SK-N-SH (cell line): ENCODE measurements around the gene MYO18B. TPM values are rescaled to one million over a fixed set of nuclear protein-coding genes. Genes with fewer than 3 reads are reported as not detected.
A peak's percentile ranks its signal among the peaks of the same experiment; 100 is the strongest.

Experiments used
- CTCF ChIA-PET: fragments of 300-600, 350-600 bp; formaldehyde crosslinking; extraction: SDS; loops from one replicate; lab custom pipeline; 2021; lab: Yijun Ruan, JAX
- POLR2A ChIA-PET: fragments of 350-600 bp; sonication (Branson Sonifier 250); formaldehyde crosslinking; extraction: SDS; loops from one replicate; lab custom pipeline; 2020; ENCODE audit warnings: antibody characterized with exemption, inconsistent platforms; lab: Yijun Ruan, JAX
- DNase-seq: peaks from one replicate; pipeline ENCODE4 v3.0.0; 2012
- H2AFZ ChIP-seq: fragments of 200-600 bp; sonication (generic); 2 replicates; pipeline ENCODE4 v1.8.1; 2016; ENCODE audit warnings: antibody characterized with exemption, mild to moderate bottlenecking, low read depth
- H3F3A ChIP-seq: fragments of 200-600 bp; sonication (generic); replicated peaks from 2 replicates; pipeline ENCODE3; 2016; ENCODE audit warnings: antibody characterized with exemption, mild to moderate bottlenecking; ENCODE audit not compliant: insufficient read depth
- H3K27ac ChIP-seq, 2 experiments: fragments of 200-500 bp in 1 of 2; fragments of 200-600 bp in 1 of 2; sonication (Bioruptor generic) in 1 of 2; sonication (generic), shearing (Covaris generic) in 1 of 2; 2 replicates each; pipeline versions ENCODE4 v1.5.1 to v1.6.1; 2014 to 2016; ENCODE audit warnings: low read depth in 2 of 2, inconsistent platforms in 1 of 2, low read length in 1 of 2, mild to moderate bottlenecking in 1 of 2, mixed read lengths in 1 of 2
- H3K27me3 ChIP-seq: fragments of 200-600 bp; sonication (generic), shearing (Covaris generic); 2 replicates; pipeline ENCODE4 v1.6.1; 2016; ENCODE audit warnings: mixed run types; ENCODE audit not compliant: insufficient read depth
- H3K36me3 ChIP-seq, 2 experiments: fragments of 200-500 bp in 1 of 2; fragments of 200-600 bp in 1 of 2; sonication (Bioruptor generic) in 1 of 2; sonication (generic) in 1 of 2; replicated peaks in 1 of 2; 2 replicates each; pipeline versions ENCODE3 to v1.5.1; 2014 to 2016; ENCODE audit warnings: low read length in 1 of 2, mild to moderate bottlenecking in 1 of 2; ENCODE audit not compliant: insufficient read depth in 2 of 2, control insufficient read depth in 1 of 2
- H3K4me1 ChIP-seq, 2 experiments: fragments of 200-500 bp in 1 of 2; fragments of 200-600 bp in 1 of 2; sonication (Bioruptor generic) in 1 of 2; sonication (generic), shearing (Covaris generic) in 1 of 2; 2 replicates each; pipeline versions ENCODE4 v1.5.1 to v1.6.1; 2014 to 2016; ENCODE audit warnings: low read depth in 1 of 2, low read length in 1 of 2, mixed run types in 1 of 2; ENCODE audit not compliant: insufficient read depth in 2 of 2, control insufficient read depth in 1 of 2
- H3K4me2 ChIP-seq: fragments of 200-600 bp; sonication (generic), shearing (Covaris generic); 2 replicates; pipeline ENCODE4 v1.6.1; 2017; ENCODE audit warnings: mixed run types
- H3K4me3 ChIP-seq, 2 experiments: fragments of 200-500 bp in 1 of 2; fragments of 200-600 bp in 1 of 2; sonication (Bioruptor generic) in 1 of 2; sonication (generic), shearing (Covaris generic) in 1 of 2; 2 replicates each; pipeline versions ENCODE4 v1.5.1 to v1.8.1; 2014 to 2016; ENCODE audit warnings: low read depth in 2 of 2, inconsistent platforms in 1 of 2, low read length in 1 of 2, mild to moderate bottlenecking in 1 of 2, mixed read lengths in 1 of 2, moderate library complexity in 1 of 2
- H3K79me2 ChIP-seq: fragments of 200-600 bp; sonication (generic); 2 replicates; pipeline ENCODE4 v1.8.1; 2017; ENCODE audit warnings: mild to moderate bottlenecking; ENCODE audit not compliant: insufficient read depth
- H3K9ac ChIP-seq: fragments of 200-600 bp; sonication (generic); 2 replicates; pipeline ENCODE4 v1.6.1; 2017; ENCODE audit warnings: mixed run types
- H3K9me2 ChIP-seq: fragments of 200-600 bp; sonication (generic); 2 replicates; pipeline ENCODE4 v1.6.1; 2017; ENCODE audit warnings: mixed run types
- H3K9me3 ChIP-seq: fragments of 200-600 bp; sonication (generic); 2 replicates; pipeline ENCODE4 v1.6.1; 2017; ENCODE audit warnings: mixed run types, mild to moderate bottlenecking, moderate library complexity
- H4K20me1 ChIP-seq: fragments of 200-600 bp; sonication (generic); 2 replicates; pipeline ENCODE4 v1.6.1; 2017; ENCODE audit warnings: mild to moderate bottlenecking, mixed run types; ENCODE audit not compliant: insufficient read depth
- ELF1 ChIP-seq: IDR thresholded peaks from 2 replicates; pipeline ENCODE4 v1.4.0; 2012
- EZH2phosphoT487 ChIP-seq: fragments of 200-600 bp; sonication (generic); IDR thresholded peaks from 2 replicates; pipeline ENCODE4 v1.6.1; 2017; ENCODE audit warnings: low read depth, mixed run types, mild to moderate bottlenecking, antibody characterized with exemption, moderate library complexity, borderline replicate concordance
- FOXJ3 ChIP-seq: sonication (generic); formaldehyde crosslinking; IDR thresholded peaks from 2 replicates; pipeline ENCODE4 v1.5.1; 2020; ENCODE audit warnings: mild to moderate bottlenecking, missing genetic modification reagents
- FOXM1 ChIP-seq: IDR thresholded peaks from 2 replicates; pipeline ENCODE4 v1.4.0; 2012; ENCODE audit warnings: low read depth, mild to moderate bottlenecking
- GABPA ChIP-seq: IDR thresholded peaks from 2 replicates; pipeline ENCODE4 v1.4.0; 2012; ENCODE audit warnings: low read depth, mild to moderate bottlenecking
- MEF2A ChIP-seq: IDR thresholded peaks from 2 replicates; pipeline ENCODE4 v1.4.0; 2012; ENCODE audit warnings: low read depth, borderline replicate concordance
- MXI1 ChIP-seq: IDR thresholded peaks from 2 replicates; pipeline ENCODE4 v1.6.1; 2012; ENCODE audit warnings: mild to moderate bottlenecking, low read depth, low read length, improper control_type of control experiment
- NRF1 ChIP-seq: IDR thresholded peaks from 2 replicates; pipeline ENCODE4 v1.6.1; 2012; ENCODE audit warnings: low read depth, mild to moderate bottlenecking, low read length
- POLR2AphosphoS5 ChIP-seq: IDR thresholded peaks from 2 replicates; pipeline ENCODE4 v1.6.1; 2012; ENCODE audit warnings: low read depth, low read length
- RFX5 ChIP-seq: IDR thresholded peaks from 2 replicates; pipeline ENCODE4 v1.6.1; 2012; ENCODE audit warnings: mild to moderate bottlenecking, improper control_type of control experiment, low read length
- RXRA ChIP-seq: IDR thresholded peaks from 2 replicates; pipeline ENCODE4 v1.4.0; 2012; ENCODE audit warnings: low read depth, mild to moderate bottlenecking, borderline replicate concordance
- TEAD4 ChIP-seq: IDR thresholded peaks from 2 replicates; pipeline ENCODE4 v1.4.0; 2012; ENCODE audit warnings: mild to moderate bottlenecking, borderline replicate concordance; ENCODE audit not compliant: insufficient read depth
- WGBS: methylation state at CpG from one replicate; pipeline ENCODE4 v1.1.6; 2017; ENCODE audit warnings: low lambda C conversion rate; 5-methylcytosine and 5-hydroxymethylcytosine counted together
- polyA plus RNA-seq, 3 experiments: library from polyadenylated mRNA; depleted of rRNA; stranded (reverse); fragments of >200 nt; gene quantifications; 2 replicates each; pipeline ENCODE4 v1.2.3, GENCODE V29; 2012
- TF ChIP-seq, protein P1 (sequence below): IDR thresholded peaks from 2 replicates; pipeline ENCODE4 v1.4.0; 2012; ENCODE audit warnings: low read depth
- TF ChIP-seq, protein P2 (sequence below): fragments of 150-350 bp; IDR thresholded peaks from 2 replicates; pipeline ENCODE4 v1.6.1; 2017; ENCODE audit warnings: antibody characterized with exemption, low read length, low read depth, borderline replicate concordance
- TF ChIP-seq, protein P3 (sequence below): fragments of 200-600 bp; sonication (generic); IDR thresholded peaks from 2 replicates; pipeline ENCODE4 v1.6.1; 2017; ENCODE audit warnings: antibody characterized with exemption, mild to moderate bottlenecking, moderate library complexity

MYO18B gene
- polyA plus RNA-seq, 1 of the 3 experiments (the other 2 are of a cell fraction) = 0.05 TPM

DNA sequence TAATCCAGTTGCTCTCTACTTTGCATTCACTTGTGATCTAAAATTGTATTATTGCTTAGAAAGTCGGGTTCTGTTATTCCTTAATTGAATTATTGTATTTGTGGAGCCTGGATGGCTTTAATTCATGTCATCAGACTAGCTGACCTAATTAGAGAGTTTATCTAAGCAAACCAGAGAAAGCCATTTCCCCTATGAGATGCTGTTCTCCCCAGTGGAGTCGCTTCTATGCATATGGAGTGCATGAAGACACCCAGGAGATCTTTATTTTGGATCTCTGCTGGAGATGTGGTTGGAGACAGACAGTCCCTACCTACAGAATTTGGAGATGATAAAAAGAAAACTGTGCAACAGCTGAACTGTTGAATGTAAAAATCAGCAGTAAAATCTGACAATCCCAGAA, 45.2 kb upstream of the MYO18B start (continued):
- no peak for TF ChIP-seq RXRA
- TF ChIP-seq, protein P1, sequence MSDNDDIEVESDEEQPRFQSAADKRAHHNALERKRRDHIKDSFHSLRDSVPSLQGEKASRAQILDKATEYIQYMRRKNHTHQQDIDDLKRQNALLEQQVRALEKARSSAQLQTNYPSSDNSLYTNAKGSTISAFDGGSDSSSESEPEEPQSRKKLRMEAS = no peak
- TF ChIP-seq, all 33 proteins: peak for 10

DNA sequence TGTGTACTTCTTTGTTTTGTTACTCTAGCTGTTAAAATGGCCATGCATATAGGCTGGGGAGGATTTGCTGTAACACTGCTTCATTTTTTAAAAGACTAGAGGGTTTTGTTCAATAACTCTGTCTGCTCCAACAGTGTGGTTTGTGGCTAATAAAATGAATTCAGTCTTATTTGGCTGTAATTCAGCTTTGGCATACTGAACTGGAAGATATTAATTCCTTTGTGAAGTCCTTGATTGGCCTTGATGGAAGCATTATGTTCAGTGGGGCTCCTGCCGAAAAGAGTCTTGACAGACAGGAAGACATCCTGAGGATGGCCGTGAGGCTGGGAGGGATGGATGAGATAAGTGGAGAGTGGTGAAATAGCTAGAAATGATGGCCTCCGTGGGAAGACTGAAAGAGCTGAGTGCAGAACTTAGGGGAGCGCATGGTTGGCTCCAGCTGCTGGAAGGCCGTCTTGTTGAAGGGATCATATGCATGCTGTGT, 44.8 kb upstream of the MYO18B start:
- no peaks in the 10 kb centered on the region for H3K79me2 ChIP-seq
- H3K27ac ChIP-seq = peak overlapping the region; percentile 43 to 100; a peak in 3 of 4 replicates
- H3F3A ChIP-seq = no peaks in the 10 kb centered on the region
- H3K4me3 ChIP-seq = no peak overlapping the region; a peak in 1 of 4 replicates
- WGBS = 48% methylated on average over 5 of the region's 5 CpGs
- H3K4me2 ChIP-seq = no peak overlapping the region
- H3K36me3 ChIP-seq = peaks cover 0 to 2% of the 10 kb centered on the region in 2 experiments
- no peaks in the 10 kb centered on the region for H3K9me3 ChIP-seq
- POLR2A ChIA-PET = interaction anchor here (0.6 to 1.3 kb wide), 5 partner anchors 10 to 221 kb away, joined by 3 to 4 read pairs (median 3); no protein-coding TSS in a partner anchor
- H3K4me1 ChIP-seq = peaks cover 0 to 79% of the 10 kb centered on the region in 2 experiments; a peak in 2 of 4 replicates
- no peak overlapping the region for H3K9ac ChIP-seq
- peak; percentile 27 for DNase-seq
- CTCF ChIA-PET = interaction anchor here (0.8 to 3.9 kb wide), 9 partner anchors 64 to 495 kb away, joined by 3 to 17 read pairs (median 4); partner anchors contain the start of gene GRK3
- H4K20me1 ChIP-seq = no peaks in the 10 kb centered on the region
- H3K9me2 ChIP-seq = no peaks in the 10 kb centered on the region
- no peak overlapping the region for H2AFZ ChIP-seq
- TF ChIP-seq RFX5 = no peak
- TF ChIP-seq, protein P2, sequence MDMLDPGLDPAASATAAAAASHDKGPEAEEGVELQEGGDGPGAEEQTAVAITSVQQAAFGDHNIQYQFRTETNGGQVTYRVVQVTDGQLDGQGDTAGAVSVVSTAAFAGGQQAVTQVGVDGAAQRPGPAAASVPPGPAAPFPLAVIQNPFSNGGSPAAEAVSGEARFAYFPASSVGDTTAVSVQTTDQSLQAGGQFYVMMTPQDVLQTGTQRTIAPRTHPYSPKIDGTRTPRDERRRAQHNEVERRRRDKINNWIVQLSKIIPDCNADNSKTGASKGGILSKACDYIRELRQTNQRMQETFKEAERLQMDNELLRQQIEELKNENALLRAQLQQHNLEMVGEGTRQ = no peak
- no peak for TF ChIP-seq MEF2A
- TF ChIP-seq, protein P3, sequence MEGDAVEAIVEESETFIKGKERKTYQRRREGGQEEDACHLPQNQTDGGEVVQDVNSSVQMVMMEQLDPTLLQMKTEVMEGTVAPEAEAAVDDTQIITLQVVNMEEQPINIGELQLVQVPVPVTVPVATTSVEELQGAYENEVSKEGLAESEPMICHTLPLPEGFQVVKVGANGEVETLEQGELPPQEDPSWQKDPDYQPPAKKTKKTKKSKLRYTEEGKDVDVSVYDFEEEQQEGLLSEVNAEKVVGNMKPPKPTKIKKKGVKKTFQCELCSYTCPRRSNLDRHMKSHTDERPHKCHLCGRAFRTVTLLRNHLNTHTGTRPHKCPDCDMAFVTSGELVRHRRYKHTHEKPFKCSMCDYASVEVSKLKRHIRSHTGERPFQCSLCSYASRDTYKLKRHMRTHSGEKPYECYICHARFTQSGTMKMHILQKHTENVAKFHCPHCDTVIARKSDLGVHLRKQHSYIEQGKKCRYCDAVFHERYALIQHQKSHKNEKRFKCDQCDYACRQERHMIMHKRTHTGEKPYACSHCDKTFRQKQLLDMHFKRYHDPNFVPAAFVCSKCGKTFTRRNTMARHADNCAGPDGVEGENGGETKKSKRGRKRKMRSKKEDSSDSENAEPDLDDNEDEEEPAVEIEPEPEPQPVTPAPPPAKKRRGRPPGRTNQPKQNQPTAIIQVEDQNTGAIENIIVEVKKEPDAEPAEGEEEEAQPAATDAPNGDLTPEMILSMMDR = no peak
- TF ChIP-seq RXRA = no peak
- TF ChIP-seq GABPA = no peak
- TF ChIP-seq ELF1 = no peak
- TF ChIP-seq POLR2AphosphoS5 = no peak
- TF ChIP-seq NRF1 = no peak
- TF ChIP-seq TEAD4 = no peak
- no peak for TF ChIP-seq MXI1
- TF ChIP-seq, protein P1 = no peak
- TF ChIP-seq EZH2phosphoT487 = no peak
- no peak for TF ChIP-seq FOXJ3 (CRISPR knock-in tag)
- no peak for TF ChIP-seq FOXM1
- TF ChIP-seq, all 33 proteins: peak for 0
- H3K27me3 ChIP-seq = no peaks in the 10 kb centered on the region
